Measurements from ENCODE around the gene MYOZ1.

The MYOZ1 gene

DNA sequence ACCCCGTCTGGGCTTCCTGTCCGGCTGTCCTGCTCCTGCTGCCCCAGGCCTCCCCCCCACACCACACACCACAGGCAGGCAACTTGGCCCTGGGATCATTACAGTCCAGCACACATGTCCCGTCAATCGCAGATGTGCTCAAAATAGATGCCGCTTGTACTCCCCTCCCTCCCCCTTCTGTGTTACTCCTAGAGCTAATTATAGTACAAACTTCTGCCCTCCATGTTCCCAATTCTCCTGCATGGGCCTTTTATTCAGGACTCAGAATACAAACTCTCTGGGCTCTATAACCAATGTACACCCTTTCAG is 14.7 kb upstream of the MYOZ1 start, which contains the start of gene SYNPO2L:
SYNPO2L (minus strand) TSS at position 40 of the 309 bp plus-strand sequence. CDS start 107 bp downstream, outside the sequence.
- DNase-seq = no peak

GRCh38 chr10:73655257-73655989 is 14.1 kb upstream of the MYOZ1 start:
- no peaks in the 10 kb centered on the region for H3K27me3 ChIP-seq (ENCODE audit: insufficient read depth, low read length, poor library complexity)
- H3K4me1 ChIP-seq (ENCODE audit: control insufficient read depth, low read depth, low read length) = no peaks in the 10 kb centered on the region
- no peak overlapping the region for H3K4me2 ChIP-seq (ENCODE audit: low read length)
- H3K79me1 ChIP-seq (ENCODE audit: low read length) = no peaks in the 10 kb centered on the region
- H4K8ac ChIP-seq (ENCODE audit: low read depth, low read length) = no peak overlapping the region
- no peak overlapping the region for H3K23ac ChIP-seq (ENCODE audit: low read length)
- no CpG with 5 or more reads among the region's 12 CpGs for WGBS (ENCODE audit: extremely low coverage, insufficient coverage, low lambda C conversion rate)
- H2AK5ac ChIP-seq (ENCODE audit: low read length) = no peak overlapping the region
- H3K4me3 ChIP-seq (ENCODE audit: low read length) = no peak overlapping the region
- no peak overlapping the region for H3K9ac ChIP-seq (ENCODE audit: low read length)
- no peaks in the 10 kb centered on the region for H3K36me3 ChIP-seq (ENCODE audit: control insufficient read depth, insufficient read depth, low read length)
- H4K5ac ChIP-seq (ENCODE audit: low read length) = no peak overlapping the region
- H3K56ac ChIP-seq (ENCODE audit: low read length) = no peak overlapping the region
- no peak overlapping the region for H2BK15ac ChIP-seq (replicated peaks; ENCODE audit: low read depth)
- no peak overlapping the region for H3K27ac ChIP-seq (ENCODE audit: low read depth, low read length)
- no peak overlapping the region for H2BK120ac ChIP-seq (ENCODE audit: low read depth, low read length)
- no peaks in the 10 kb centered on the region for H3K79me2 ChIP-seq (ENCODE audit: control insufficient read depth, insufficient read depth, low read length)
- H3K4ac ChIP-seq (ENCODE audit: low read depth, low read length) = no peak overlapping the region
- H3K18ac ChIP-seq (ENCODE audit: low read length) = no peak overlapping the region
- H2BK5ac ChIP-seq (ENCODE audit: low read length) = no peak overlapping the region
- no peak for DNase-seq

More for the DNA sequence above, 14.7 kb upstream of the MYOZ1 start, which contains the start of gene SYNPO2L:
- Histone ChIP-seq H3K4me2 (ENCODE audit: low read length) (no peak within 1 kb of the TSS), H4K5ac (ENCODE audit: low read length) (no peak within 1 kb of the TSS), H3K9ac (ENCODE audit: low read length) (no peak within 1 kb of the TSS), H3K27ac (ENCODE audit: low read depth, low read length) (no peak within 1 kb of the TSS), H2BK120ac (ENCODE audit: low read depth, low read length) (no peak within 1 kb of the TSS), H3K27me3 (ENCODE audit: insufficient read depth, low read length, poor library complexity) (no peaks in the 10 kb centered on the region), H3K18ac (ENCODE audit: low read length) (no peak within 1 kb of the TSS), H3K23ac (ENCODE audit: low read length) (no peak within 1 kb of the TSS), H3K79me1 (ENCODE audit: low read length) (no peaks in the 10 kb centered on the region), H3K4me1 (ENCODE audit: control insufficient read depth, low read depth, low read length) (no peaks in the 10 kb centered on the region), H2BK5ac (ENCODE audit: low read length) (no peak within 1 kb of the TSS), H3K36me3 (ENCODE audit: control insufficient read depth, insufficient read depth, low read length) (no peaks in the 10 kb centered on the region), H2AK5ac (ENCODE audit: low read length) (no peak within 1 kb of the TSS), H4K8ac (ENCODE audit: low read depth, low read length) (no peak within 1 kb of the TSS), H3K79me2 (ENCODE audit: control insufficient read depth, insufficient read depth, low read length) (no peaks in the 10 kb centered on the region), H3K4me3 (ENCODE audit: low read length) (no peak within 1 kb of the TSS), H2BK15ac (replicated peaks; ENCODE audit: low read depth) (no peak within 1 kb of the TSS), H3K4ac (ENCODE audit: low read depth, low read length) (no peak within 1 kb of the TSS), H3K56ac (ENCODE audit: low read length) (no peak within 1 kb of the TSS)
- no CpG with 5 or more reads among the region's 5 CpGs for WGBS (ENCODE audit: extremely low coverage, insufficient coverage, low lambda C conversion rate)

GRCh38 chr10:73653701-73654100 is 12.4 kb upstream of the MYOZ1 start:
- DNase-seq = peak; percentile 70
- H3K27me3 ChIP-seq (ENCODE audit: insufficient read depth, low read length, poor library complexity) = no peaks in the 10 kb centered on the region
- H2BK120ac ChIP-seq (ENCODE audit: low read depth, low read length) = no peak overlapping the region
- no peak overlapping the region for H3K23ac ChIP-seq (ENCODE audit: low read length)
- H3K9ac ChIP-seq (ENCODE audit: low read length) = no peak overlapping the region
- H3K4me3 ChIP-seq (ENCODE audit: low read length) = no peak overlapping the region
- H3K79me1 ChIP-seq (ENCODE audit: low read length) = no peaks in the 10 kb centered on the region
- no peak overlapping the region for H3K56ac ChIP-seq (ENCODE audit: low read length)
- H3K18ac ChIP-seq (ENCODE audit: low read length) = no peak overlapping the region
- no peak overlapping the region for H2AK5ac ChIP-seq (ENCODE audit: low read length)
- H3K36me3 ChIP-seq (ENCODE audit: control insufficient read depth, insufficient read depth, low read length) = no peaks in the 10 kb centered on the region
- H3K4ac ChIP-seq (ENCODE audit: low read depth, low read length) = no peak overlapping the region
- H3K27ac ChIP-seq (ENCODE audit: low read depth, low read length) = no peak overlapping the region
- no peak overlapping the region for H2BK5ac ChIP-seq (ENCODE audit: low read length)
- H4K5ac ChIP-seq (ENCODE audit: low read length) = no peak overlapping the region
- WGBS (ENCODE audit: extremely low coverage, insufficient coverage, low lambda C conversion rate) = no CpG with 5 or more reads among the region's 3 CpGs
- H3K4me2 ChIP-seq (ENCODE audit: low read length) = no peak overlapping the region
- H3K4me1 ChIP-seq (ENCODE audit: control insufficient read depth, low read depth, low read length) = peaks cover 13% of the 10 kb centered on the region
- no peak overlapping the region for H4K8ac ChIP-seq (ENCODE audit: low read depth, low read length)
- H3K79me2 ChIP-seq (ENCODE audit: control insufficient read depth, insufficient read depth, low read length) = no peaks in the 10 kb centered on the region
- H2BK15ac ChIP-seq (replicated peaks; ENCODE audit: low read depth) = no peak overlapping the region

DNA sequence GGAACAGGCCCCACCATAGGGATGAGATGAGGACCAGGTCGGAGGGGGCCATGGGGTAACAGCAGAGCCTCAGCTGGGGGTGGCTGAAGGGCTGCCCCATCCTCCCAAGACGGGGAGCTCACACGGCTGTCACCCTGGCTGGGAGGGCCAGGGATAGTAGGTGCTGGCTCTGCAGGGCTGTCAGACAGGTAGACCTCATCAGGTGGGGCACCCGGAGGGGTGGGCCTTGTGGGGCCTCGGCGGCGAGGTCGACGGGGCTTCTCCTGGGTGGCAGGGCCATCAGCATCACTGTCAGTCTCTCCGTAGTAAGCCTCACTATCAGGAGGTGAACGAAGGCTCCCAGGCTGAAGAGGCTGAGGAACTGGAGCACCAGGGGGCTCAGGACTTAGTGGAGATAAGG is 11.9 kb upstream of the MYOZ1 start:
- Histone ChIP-seq H3K56ac (ENCODE audit: low read length) (no peak overlapping the region), H3K27me3 (ENCODE audit: insufficient read depth, low read length, poor library complexity) (no peaks in the 10 kb centered on the region), H3K9ac (ENCODE audit: low read length) (no peak overlapping the region), H3K79me2 (ENCODE audit: control insufficient read depth, insufficient read depth, low read length) (no peaks in the 10 kb centered on the region), H3K23ac (ENCODE audit: low read length) (no peak overlapping the region), H2BK15ac (replicated peaks; ENCODE audit: low read depth) (no peak overlapping the region), H3K4ac (ENCODE audit: low read depth, low read length) (no peak overlapping the region), H3K4me1 (ENCODE audit: control insufficient read depth, low read depth, low read length) (peaks cover 14% of the 10 kb centered on the region), H3K36me3 (ENCODE audit: control insufficient read depth, insufficient read depth, low read length) (no peaks in the 10 kb centered on the region), H2BK5ac (ENCODE audit: low read length) (no peak overlapping the region), H3K27ac (ENCODE audit: low read depth, low read length) (no peak overlapping the region), H4K5ac (ENCODE audit: low read length) (no peak overlapping the region), H2AK5ac (ENCODE audit: low read length) (no peak overlapping the region), H3K79me1 (ENCODE audit: low read length) (no peaks in the 10 kb centered on the region), H3K18ac (ENCODE audit: low read length) (no peak overlapping the region), H3K4me2 (ENCODE audit: low read length) (no peak overlapping the region), H4K8ac (ENCODE audit: low read depth, low read length) (no peak overlapping the region), H2BK120ac (ENCODE audit: low read depth, low read length) (no peak overlapping the region), H3K4me3 (ENCODE audit: low read length) (no peak overlapping the region)
- no CpG with 5 or more reads among the region's 11 CpGs for WGBS (ENCODE audit: extremely low coverage, insufficient coverage, low lambda C conversion rate)
- no peak for DNase-seq

DNA sequence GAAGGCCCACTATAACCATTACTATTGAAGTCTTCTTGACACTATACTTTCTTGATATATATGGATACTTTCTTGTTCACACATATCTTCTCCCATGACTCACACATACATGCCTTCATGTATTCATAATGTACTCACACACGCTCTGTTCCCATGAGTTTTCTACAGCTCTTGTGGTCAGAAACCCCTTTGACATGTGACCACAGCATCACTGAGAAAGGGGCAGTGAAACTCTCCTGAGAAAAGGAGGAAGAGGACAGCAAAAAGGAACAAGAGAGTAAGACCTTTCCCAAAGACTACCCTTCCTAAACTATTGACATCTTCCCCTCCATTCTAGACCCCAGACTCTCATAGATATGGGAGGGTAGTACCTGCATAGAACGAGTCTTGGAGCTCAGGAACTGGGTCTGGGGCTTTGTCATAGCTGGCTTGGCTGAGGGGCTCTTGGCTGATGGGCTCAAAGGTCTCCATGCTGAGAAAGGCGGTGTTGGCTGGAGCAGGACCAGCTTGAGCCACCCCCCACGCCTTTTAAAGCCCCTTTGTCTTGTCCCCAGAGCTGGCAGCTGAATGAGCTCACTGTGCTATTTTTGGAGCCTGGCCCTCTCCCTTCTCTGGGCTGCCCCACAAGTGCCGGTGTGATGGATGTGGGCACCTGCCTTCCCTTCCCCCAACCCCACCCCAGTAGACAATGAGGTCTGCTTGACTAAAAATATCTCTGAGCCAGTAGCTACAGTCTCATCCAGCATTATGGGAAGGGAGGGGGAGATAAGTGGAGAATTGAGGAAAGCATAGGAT is 9.5 kb upstream of the MYOZ1 start:
- no CpG with 5 or more reads among the region's 5 CpGs for WGBS (ENCODE audit: extremely low coverage, insufficient coverage, low lambda C conversion rate)
- no peak overlapping the region for H3K4me2 ChIP-seq (ENCODE audit: low read length)
- H3K18ac ChIP-seq (ENCODE audit: low read length) = no peak overlapping the region
- H2BK15ac ChIP-seq (replicated peaks; ENCODE audit: low read depth) = no peak overlapping the region
- no peak overlapping the region for H3K27ac ChIP-seq (ENCODE audit: low read depth, low read length)
- H4K8ac ChIP-seq (ENCODE audit: low read depth, low read length) = no peak overlapping the region
- no peak for DNase-seq
- no peaks in the 10 kb centered on the region for H3K79me1 ChIP-seq (ENCODE audit: low read length)
- H3K9ac ChIP-seq (ENCODE audit: low read length) = no peak overlapping the region
- H4K5ac ChIP-seq (ENCODE audit: low read length) = no peak overlapping the region
- H3K36me3 ChIP-seq (ENCODE audit: control insufficient read depth, insufficient read depth, low read length) = no peaks in the 10 kb centered on the region
- H3K4ac ChIP-seq (ENCODE audit: low read depth, low read length) = peak overlapping the region; percentile 17
- H3K56ac ChIP-seq (ENCODE audit: low read length) = no peak overlapping the region
- H2BK120ac ChIP-seq (ENCODE audit: low read depth, low read length) = no peak overlapping the region
- H3K4me1 ChIP-seq (ENCODE audit: control insufficient read depth, low read depth, low read length) = peaks cover 16% of the 10 kb centered on the region
- no peaks in the 10 kb centered on the region for H3K27me3 ChIP-seq (ENCODE audit: insufficient read depth, low read length, poor library complexity)
- H3K79me2 ChIP-seq (ENCODE audit: control insufficient read depth, insufficient read depth, low read length) = no peaks in the 10 kb centered on the region
- no peak overlapping the region for H2AK5ac ChIP-seq (ENCODE audit: low read length)
- no peak overlapping the region for H3K23ac ChIP-seq (ENCODE audit: low read length)
- H2BK5ac ChIP-seq (ENCODE audit: low read length) = no peak overlapping the region
- no peak overlapping the region for H3K4me3 ChIP-seq (ENCODE audit: low read length)

All from mesendoderm (in vitro differentiated cells).